Endodermal cell (in vitro differentiated cells): ENCODE measurements around the gene ZBTB8A. TPM values are rescaled to one million over a fixed set of nuclear protein-coding genes. Genes with fewer than 3 reads are reported as not detected.

ENCODE experiments used
- DNase-seq: peaks from one replicate; pipeline ENCODE4 v3.0.0-alpha.2; 2017
- H3K27ac ChIP-seq: 2 replicates; pipeline ENCODE4 v1.5.1; 2013; ENCODE audit warnings: mild to moderate bottlenecking, low read depth, low read length, moderate library complexity
- H3K27me3 ChIP-seq: 2 replicates; pipeline ENCODE4 v1.6.1; 2013; ENCODE audit warnings: mild to moderate bottlenecking, low read length, moderate library complexity; ENCODE audit not compliant: insufficient read depth, control insufficient read depth, poor library complexity, severe bottlenecking
- H3K36me3 ChIP-seq: 2 replicates; pipeline ENCODE4 v1.7.0; 2013; ENCODE audit warnings: mild to moderate bottlenecking, low read length, moderate library complexity; ENCODE audit not compliant: control insufficient read depth, insufficient read depth
- H3K4me1 ChIP-seq: one replicate; pipeline ENCODE4 v1.7.0; 2013; ENCODE audit warnings: low read length; ENCODE audit not compliant: control insufficient read depth, insufficient read depth
- H3K4me3 ChIP-seq: 2 replicates; pipeline ENCODE4 v1.5.1; 2013; ENCODE audit warnings: mild to moderate bottlenecking, low read length, moderate library complexity
- H3K9ac ChIP-seq: 2 replicates; pipeline ENCODE4 v1.6.1; 2013; ENCODE audit warnings: mild to moderate bottlenecking, low read length, moderate library complexity; ENCODE audit not compliant: poor library complexity, severe bottlenecking; ENCODE audit errors: extremely low read depth
- H3K9me3 ChIP-seq: 2 replicates; pipeline ENCODE4 v1.6.1; 2013; ENCODE audit warnings: mild to moderate bottlenecking, low read length, moderate library complexity; ENCODE audit not compliant: control insufficient read depth
- H3K27ac Mint-ChIP-seq: 2 replicates; pipeline ENCODE4 v1.8.0; 2020; ENCODE audit warnings: mixed read lengths
- H3K27me3 Mint-ChIP-seq: 2 replicates; pipeline ENCODE4 v1.8.0; 2021; ENCODE audit warnings: mild to moderate bottlenecking, mixed read lengths; ENCODE audit not compliant: insufficient read depth
- H3K36me3 Mint-ChIP-seq: 2 replicates; pipeline ENCODE4 v1.8.0; 2020; ENCODE audit warnings: low read depth, mixed read lengths
- H3K4me1 Mint-ChIP-seq: 2 replicates; pipeline ENCODE4 v1.8.0; 2020; ENCODE audit warnings: mixed read lengths
- H3K4me3 Mint-ChIP-seq: 2 replicates; pipeline ENCODE4 v1.8.0; 2020; ENCODE audit warnings: mild to moderate bottlenecking, moderate library complexity, mixed read lengths
- H3K9me3 Mint-ChIP-seq: 2 replicates; pipeline ENCODE4 v1.8.0; 2020; ENCODE audit warnings: mild to moderate bottlenecking, mixed read lengths
- CTCF ChIP-seq: fragments of 200-600 bp; sonication (generic); conservative IDR thresholded peaks from 2 replicates; pipeline ENCODE4 v1.5.0; 2021; ENCODE audit warnings: antibody characterized with exemption, mild to moderate bottlenecking
- WGBS, 2 experiments: methylation state at CpG; one replicate each; pipeline versions ENCODE4 v1.1.5 to v1.1.7; 2013; ENCODE audit warnings: missing lambda C conversion rate in 2 of 2, mixed read lengths in 1 of 2; ENCODE audit not compliant: insufficient coverage in 1 of 2, insufficient read length in 1 of 2; 5-methylcytosine and 5-hydroxymethylcytosine counted together
- total RNA-seq, 2 donors: library from RNA; stranded (reverse); fragmentation: NEBNext Ultra II Directional in 1 of 2; extraction: Animal tissue kit (Norgen Biotek cat#: 25700) in 1 of 2; gene quantifications; 2 replicates in 1 of 2; 3 replicates in 1 of 2; pipeline ENCODE4 v1.2.1, GENCODE V29; 2021

Gene ZBTB8A
- total RNA-seq, 2 donors from 2014 or later = 22.6 to 25.3 TPM

GRCh38 chr1:32509939-32510338 lies 29.3 kb upstream of the ZBTB8A start:
- TF ChIP-seq CTCF = no peak
- no peaks in the 10 kb centered on the region for H3K36me3 Mint-ChIP-seq
- no peaks in the 10 kb centered on the region for H3K4me1 ChIP-seq
- no peak overlapping the region for H3K27ac ChIP-seq
- H3K9ac ChIP-seq = no peak overlapping the region
- H3K4me3 Mint-ChIP-seq = no peak overlapping the region
- 89 to 97% methylated on average over 1 of the region's 1 CpG for WGBS, 2 experiments
- DNase-seq = no peak
- no peaks in the 10 kb centered on the region for H3K36me3 ChIP-seq
- no peaks in the 10 kb centered on the region for H3K27me3 ChIP-seq
- peaks cover 2% of the 10 kb centered on the region for H3K27me3 Mint-ChIP-seq
- H3K27ac Mint-ChIP-seq = no peak overlapping the region
- no peaks in the 10 kb centered on the region for H3K4me1 Mint-ChIP-seq
- no peaks in the 10 kb centered on the region for H3K9me3 ChIP-seq
- H3K9me3 Mint-ChIP-seq = peaks cover 5% of the 10 kb centered on the region
- no peak overlapping the region for H3K4me3 ChIP-seq

- Mint-ChIP-seq H3K27me3 (peaks cover 2% of the 10 kb centered on the region), H3K4me3 (no peak overlapping the region), H3K27ac (no peak overlapping the region), H3K9me3 (peaks cover 5% of the 10 kb centered on the region), H3K36me3 (no peaks in the 10 kb centered on the region), H3K4me1 (no peaks in the 10 kb centered on the region)
- DNase-seq = no peak
- H3K9me3 ChIP-seq = no peaks in the 10 kb centered on the region
- no peaks in the 10 kb centered on the region for H3K27me3 ChIP-seq
- no peaks in the 10 kb centered on the region for H3K36me3 ChIP-seq
- no peak overlapping the region for H3K27ac ChIP-seq
- no peaks in the 10 kb centered on the region for H3K4me1 ChIP-seq
- H3K4me3 ChIP-seq = no peak overlapping the region
- no peak overlapping the region for H3K9ac ChIP-seq
- TF ChIP-seq CTCF = no peak
- WGBS, 2 experiments = 82 to 88% methylated on average over 5 of the region's 5 CpGs
These were observed 22.8 kb upstream of the ZBTB8A start for GRCh38 chr1:32516402-32516801.

- Mint-ChIP-seq H3K36me3 (no peaks in the 10 kb centered on the region), H3K4me1 (no peaks in the 10 kb centered on the region), H3K27ac (no peak overlapping the region), H3K4me3 (no peak overlapping the region), H3K9me3 (peaks cover 2% of the 10 kb centered on the region), H3K27me3 (no peaks in the 10 kb centered on the region)
- TF ChIP-seq CTCF = no peak
- H3K27ac ChIP-seq = no peak overlapping the region
- H3K27me3 ChIP-seq = no peaks in the 10 kb centered on the region
- WGBS, 2 experiments = 92% methylated on average over 4 of the region's 4 CpGs; no CpG with 5 or more reads in 1 of the 2 experiments
- H3K9me3 ChIP-seq = no peaks in the 10 kb centered on the region
- H3K9ac ChIP-seq = no peak overlapping the region
- H3K4me1 ChIP-seq = no peaks in the 10 kb centered on the region
- no peak overlapping the region for H3K4me3 ChIP-seq
- DNase-seq = no peak
- H3K36me3 ChIP-seq = no peaks in the 10 kb centered on the region
These were observed 20.3 kb upstream of the ZBTB8A start for GRCh38 chr1:32518976-32519375.
